GM15510 (cell line): Measurements from ENCODE around the gene ANXA7.

Source experiments
- POLR2A ChIP-seq: IDR thresholded peaks from 3 replicates; pipeline ENCODE4 v1.6.1; 2011; ENCODE audit warnings: borderline replicate concordance; ENCODE audit not compliant: insufficient read length; ENCODE audit errors: extremely low read depth

ANXA7 gene

GRCh38 chr10:73413528-73414229 is at the start of gene ANXA7:
TSS of gene ANXA7 (minus strand) at chr10:73414058. CDS start at chr10:73400856, 13,202 bp downstream.
- TF ChIP-seq POLR2A, result peak; percentile 76

GRCh38 chr10:73460897-73461296 is 47.0 kb upstream of the ANXA7 start:
- no peak for TF ChIP-seq POLR2A

- no peak for TF ChIP-seq POLR2A
Observed at GRCh38 chr10:73459683-73460314, 45.9 kb upstream of the ANXA7 start.

- no peak for TF ChIP-seq POLR2A
Observed at GRCh38 chr10:73456187-73456890, 42.5 kb upstream of the ANXA7 start.

GRCh38 chr10:73449113-73449512 is 35.3 kb upstream of the ANXA7 start:
- no peak for TF ChIP-seq POLR2A

GRCh38 chr10:73448384-73448783 is 34.5 kb upstream of the ANXA7 start:
- TF ChIP-seq POLR2A, result no peak

GRCh38 chr10:73446926-73447325 is 33.1 kb upstream of the ANXA7 start:
- no peak for TF ChIP-seq POLR2A

GRCh38 chr10:73444457-73444856 is 30.6 kb upstream of the ANXA7 start:
- no peak for TF ChIP-seq POLR2A

- no peak for TF ChIP-seq POLR2A
Observed at GRCh38 chr10:73439605-73440312, 25.9 kb upstream of the ANXA7 start.

GRCh38 chr10:73439055-73439454 is 25.2 kb upstream of the ANXA7 start:
- no peak for TF ChIP-seq POLR2A

GRCh38 chr10:73433538-73433867 is 19.6 kb upstream of the ANXA7 start, which contains the start of gene MSS51:
TSS of gene MSS51 (minus strand) at chr10:73433561. CDS start at chr10:73428284, 5,277 bp downstream.
- no peak for TF ChIP-seq POLR2A

- TF ChIP-seq POLR2A, result no peak
Observed at GRCh38 chr10:73432646-73433537, 19.0 kb upstream of the ANXA7 start.

GRCh38 chr10:73426318-73426717 is 12.5 kb upstream of the ANXA7 start:
- no peak for TF ChIP-seq POLR2A

- TF ChIP-seq POLR2A, result no peak
Observed at GRCh38 chr10:73424478-73424877, 10.6 kb upstream of the ANXA7 start.

GRCh38 chr10:73423309-73423708 is 9.5 kb upstream of the ANXA7 start:
- TF ChIP-seq POLR2A, result no peak

GRCh38 chr10:73416571-73416970 is 2.7 kb upstream of the ANXA7 start:
- TF ChIP-seq POLR2A, result no peak
